ENCODE data around the gene TPSG1.
"Not testable (repeated sequence)": the region's sequence is repeated elsewhere in the genome, so short reads cannot be mapped to it uniquely, and the experiment has no call there.

The TPSG1 gene

GRCh38 chr16:1230471-1231212 is 5.6 kb upstream of the TPSG1 start:
- H3K79me2 ChIP-seq (ENCODE audit: low read length); H4K20me1 ChIP-seq (ENCODE audit: insufficient read depth, low read length); H3K4me3 ChIP-seq (ENCODE audit: low read length); H3K4me1 ChIP-seq (ENCODE audit: low read length); H3K27me3 ChIP-seq (replicated peaks; ENCODE audit: insufficient read depth, low read length); H3K4me2 ChIP-seq (ENCODE audit: low read depth, low read length); H3K9me2 ChIP-seq (replicated peaks; ENCODE audit: insufficient read depth, low read length); H3K9ac ChIP-seq (ENCODE audit: low read length); H3K9me3 ChIP-seq (replicated peaks; ENCODE audit: insufficient read depth, low read length); H3K27ac ChIP-seq (ENCODE audit: low read length); H3K36me3 ChIP-seq (replicated peaks; ENCODE audit: insufficient read depth, low read length); H2AFZ ChIP-seq (ENCODE audit: low read length); H3F3A ChIP-seq (ENCODE audit: insufficient read depth, low read length); DNase-seq: not testable (repeated sequence)

DNA sequence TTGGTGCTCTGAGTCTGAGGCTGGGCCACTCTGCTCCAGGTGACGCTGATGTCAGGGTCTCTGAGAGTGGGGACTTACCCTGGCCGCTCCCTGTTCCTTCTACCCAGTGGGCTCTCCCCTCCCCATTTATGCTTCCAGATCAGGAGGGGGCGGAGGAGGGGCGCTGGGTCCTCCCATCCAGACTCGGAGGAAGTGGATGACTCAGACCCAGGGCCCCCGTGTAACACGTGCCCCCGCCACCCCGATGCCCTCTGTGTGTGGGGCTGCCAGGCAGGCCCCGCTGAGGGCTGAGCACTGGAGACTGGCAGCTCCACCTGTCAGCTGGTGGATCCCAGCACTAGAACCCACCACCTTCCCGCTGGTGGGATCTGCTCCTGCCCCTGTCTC is 5.0 kb upstream of the TPSG1 start, which contains the start of gene TPSB2:
Gene TPSB2, minus strand, starts transcription at position 101 of the 387 bp plus-strand sequence. CDS start 233 bp downstream, outside the sequence.
- not testable (repeated sequence) for H2AFZ ChIP-seq (ENCODE audit: low read length); H3K9me2 ChIP-seq (replicated peaks; ENCODE audit: insufficient read depth, low read length); DNase-seq; H3K9me3 ChIP-seq (replicated peaks; ENCODE audit: insufficient read depth, low read length); H3F3A ChIP-seq (ENCODE audit: insufficient read depth, low read length); H3K4me3 ChIP-seq (ENCODE audit: low read length); H3K9ac ChIP-seq (ENCODE audit: low read length); H3K4me2 ChIP-seq (ENCODE audit: low read depth, low read length); H3K27ac ChIP-seq (ENCODE audit: low read length); H4K20me1 ChIP-seq (ENCODE audit: insufficient read depth, low read length); H3K4me1 ChIP-seq (ENCODE audit: low read length); H3K79me2 ChIP-seq (ENCODE audit: low read length); H3K36me3 ChIP-seq (replicated peaks; ENCODE audit: insufficient read depth, low read length)
- peaks cover 14% of the 10 kb centered on the region for H3K27me3 ChIP-seq (replicated peaks; ENCODE audit: insufficient read depth, low read length)

- not testable (repeated sequence) for H3K9me2 ChIP-seq (replicated peaks; ENCODE audit: insufficient read depth, low read length); H3K4me3 ChIP-seq (ENCODE audit: low read length); H4K20me1 ChIP-seq (ENCODE audit: insufficient read depth, low read length); H3K9ac ChIP-seq (ENCODE audit: low read length); H3K9me3 ChIP-seq (replicated peaks; ENCODE audit: insufficient read depth, low read length); H3F3A ChIP-seq (ENCODE audit: insufficient read depth, low read length); DNase-seq; H3K4me2 ChIP-seq (ENCODE audit: low read depth, low read length); H2AFZ ChIP-seq (ENCODE audit: low read length); H3K4me1 ChIP-seq (ENCODE audit: low read length); H3K79me2 ChIP-seq (ENCODE audit: low read length); H3K27ac ChIP-seq (ENCODE audit: low read length); H3K36me3 ChIP-seq (replicated peaks; ENCODE audit: insufficient read depth, low read length)
- H3K27me3 ChIP-seq (replicated peaks; ENCODE audit: insufficient read depth, low read length), result peaks cover 20% of the 10 kb centered on the region
Observed at GRCh38 chr16:1229476-1229875, 4.4 kb upstream of the TPSG1 start.

GRCh38 chr16:1228227-1228626 is 3.2 kb upstream of the TPSG1 start:
- not testable (repeated sequence) for H3K9ac ChIP-seq (ENCODE audit: low read length); H3K79me2 ChIP-seq (ENCODE audit: low read length); H3K4me2 ChIP-seq (ENCODE audit: low read depth, low read length); H3F3A ChIP-seq (ENCODE audit: insufficient read depth, low read length); H3K4me1 ChIP-seq (ENCODE audit: low read length); H3K4me3 ChIP-seq (ENCODE audit: low read length); H3K27ac ChIP-seq (ENCODE audit: low read length); H2AFZ ChIP-seq (ENCODE audit: low read length); DNase-seq; H3K9me3 ChIP-seq (replicated peaks; ENCODE audit: insufficient read depth, low read length); H3K9me2 ChIP-seq (replicated peaks; ENCODE audit: insufficient read depth, low read length); H4K20me1 ChIP-seq (ENCODE audit: insufficient read depth, low read length); H3K36me3 ChIP-seq (replicated peaks; ENCODE audit: insufficient read depth, low read length)
- H3K27me3 ChIP-seq (replicated peaks; ENCODE audit: insufficient read depth, low read length), result peaks cover 33% of the 10 kb centered on the region

GRCh38 chr16:1226692-1227091 is 1.6 kb upstream of the TPSG1 start:
- H3K9me2 ChIP-seq (replicated peaks; ENCODE audit: insufficient read depth, low read length); H3K27ac ChIP-seq (ENCODE audit: low read length); H3K79me2 ChIP-seq (ENCODE audit: low read length); H3K9ac ChIP-seq (ENCODE audit: low read length); H3K4me1 ChIP-seq (ENCODE audit: low read length); H3K4me2 ChIP-seq (ENCODE audit: low read depth, low read length); H2AFZ ChIP-seq (ENCODE audit: low read length); H3K9me3 ChIP-seq (replicated peaks; ENCODE audit: insufficient read depth, low read length); H3K4me3 ChIP-seq (ENCODE audit: low read length); H3F3A ChIP-seq (ENCODE audit: insufficient read depth, low read length); DNase-seq; H4K20me1 ChIP-seq (ENCODE audit: insufficient read depth, low read length); H3K36me3 ChIP-seq (replicated peaks; ENCODE audit: insufficient read depth, low read length): not testable (repeated sequence)
- peaks cover 48% of the 10 kb centered on the region for H3K27me3 ChIP-seq (replicated peaks; ENCODE audit: insufficient read depth, low read length)

- H3K27me3 ChIP-seq (replicated peaks; ENCODE audit: insufficient read depth, low read length), result peaks cover 57% of the 10 kb centered on the region
- not testable (repeated sequence) for H3K27ac ChIP-seq (ENCODE audit: low read length); H3K4me1 ChIP-seq (ENCODE audit: low read length); H3K4me3 ChIP-seq (ENCODE audit: low read length); H3F3A ChIP-seq (ENCODE audit: insufficient read depth, low read length); H3K9me2 ChIP-seq (replicated peaks; ENCODE audit: insufficient read depth, low read length); H4K20me1 ChIP-seq (ENCODE audit: insufficient read depth, low read length); H3K79me2 ChIP-seq (ENCODE audit: low read length); H2AFZ ChIP-seq (ENCODE audit: low read length); H3K4me2 ChIP-seq (ENCODE audit: low read depth, low read length); DNase-seq; H3K36me3 ChIP-seq (replicated peaks; ENCODE audit: insufficient read depth, low read length); H3K9ac ChIP-seq (ENCODE audit: low read length); H3K9me3 ChIP-seq (replicated peaks; ENCODE audit: insufficient read depth, low read length)
Observed at GRCh38 chr16:1225728-1226311, 752 bp upstream of the TPSG1 start.
